Activated naive CD4-positive, alpha-beta T cell treated with anti-CD3 and anti-CD28 coated beads for 36 hours (primary cell): ENCODE measurements around the gene ITGB4. TPM values are rescaled to one million over a fixed set of nuclear protein-coding genes. Genes with fewer than 3 reads are reported as not detected.
A peak's percentile ranks its signal among the peaks of the same experiment; 100 is the strongest.

Experiments used
- CTCF ChIA-PET: fragments of 350-600 bp; sonication (Branson Sonifier 250); formaldehyde crosslinking; loops from one replicate; lab custom pipeline; 2021; ENCODE audit warnings: antibody characterized with exemption; lab: Charles Lee
- DNase-seq: peaks from one replicate; pipeline ENCODE4 v3.0.0-alpha.2; 2020
- H3K27ac Mint-ChIP-seq: one replicate; pipeline ENCODE4 v1.8.0; 2021; ENCODE audit warnings: mild to moderate bottlenecking, mixed read lengths
- H3K27me3 Mint-ChIP-seq: one replicate; pipeline ENCODE4 v1.8.0; 2021; ENCODE audit warnings: low read depth, mixed read lengths
- H3K36me3 Mint-ChIP-seq: one replicate; pipeline ENCODE4 v1.8.0; 2021; ENCODE audit warnings: low read depth, mixed read lengths
- H3K4me1 Mint-ChIP-seq: one replicate; pipeline ENCODE4 v1.8.0; 2021; ENCODE audit warnings: low read depth, mixed read lengths
- H3K4me3 Mint-ChIP-seq: one replicate; pipeline ENCODE4 v1.8.0; 2021; ENCODE audit warnings: mild to moderate bottlenecking, moderate library complexity, mixed read lengths
- H3K9me3 Mint-ChIP-seq: one replicate; pipeline ENCODE4 v1.8.0; 2021; ENCODE audit warnings: mixed read lengths
- intact Hi-C: fragments of 100-400 bp; cut with micrococcal nuclease; formaldehyde crosslinking; loops from one replicate; pipeline ENCODE4 v1.15.1; 2023
- total RNA-seq, 2 experiments: library from RNA; stranded (reverse); gene quantifications; one replicate each; pipeline ENCODE4 v1.2.3, GENCODE V29; 2021

Gene ITGB4
- total RNA-seq, 2 experiments from 2014 or later: 0.83 to 1.0 TPM

- Mint-ChIP-seq H3K4me1 (peaks cover 10% of the 10 kb centered on the region), H3K27me3 (no peaks in the 10 kb centered on the region), H3K27ac (no peak overlapping the region), H3K4me3 (no peak overlapping the region), H3K36me3 (peaks cover 4% of the 10 kb centered on the region), H3K9me3 (no peaks in the 10 kb centered on the region)
- intact Hi-C loops: loop anchor here (1.0 to 2.0 kb wide), 2 partner anchors 61 to 130 kb away; partner anchors contain the start of gene TRIM65
- DNase-seq: no peak
- CTCF ChIA-PET: interaction anchor here (0.8 to 5.2 kb wide), 9 partner anchors 10 to 131 kb away, joined by 3 to 76 read pairs (median 7); partner anchors contain the start of gene UNK
These were observed 44.7 kb downstream of the ITGB4 start for GRCh38 chr17:75765981-75766380.

DNA sequence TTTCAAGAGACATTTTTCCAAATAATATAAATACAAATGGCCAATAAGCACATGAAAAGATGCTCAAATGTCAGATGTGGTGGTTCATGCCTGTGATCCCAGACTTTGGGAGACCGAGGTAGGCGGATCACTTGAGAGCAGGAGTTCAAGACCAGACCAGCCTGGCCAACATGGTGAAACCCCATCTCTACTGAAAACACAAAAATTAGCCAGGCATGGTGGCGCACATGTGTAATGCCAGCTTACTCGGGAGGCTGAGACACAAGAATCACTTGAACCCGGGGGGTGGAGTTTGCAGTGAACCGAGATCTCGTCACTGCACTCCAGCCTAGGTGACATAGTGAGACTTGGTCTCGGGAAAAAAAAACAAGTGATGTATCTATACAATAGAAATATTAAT, 46.6 kb downstream of the ITGB4 start:
- no peaks in the 10 kb centered on the region for H3K27me3 Mint-ChIP-seq
- DNase-seq: no peak
- no peak overlapping the region for H3K27ac Mint-ChIP-seq
- H3K4me1 Mint-ChIP-seq: peaks cover 10% of the 10 kb centered on the region
- no peak overlapping the region for H3K4me3 Mint-ChIP-seq
- no peaks in the 10 kb centered on the region for H3K36me3 Mint-ChIP-seq
- no peaks in the 10 kb centered on the region for H3K9me3 Mint-ChIP-seq
- intact Hi-C loops: no loop called here
- CTCF ChIA-PET: interaction anchor here (0.7 to 1.7 kb wide), 3 partner anchors 11 to 345 kb away, joined by 3 to 6 read pairs (median 4); no protein-coding TSS in a partner anchor

GRCh38 chr17:75769536-75769935, 48.3 kb downstream of the ITGB4 start:
- CTCF ChIA-PET: interaction anchor here (0.6 to 0.8 kb wide), 2 partner anchors 12 to 19 kb away, joined by 3 to 4 read pairs; no protein-coding TSS in a partner anchor
- H3K4me3 Mint-ChIP-seq: no peak overlapping the region
- H3K27me3 Mint-ChIP-seq: no peaks in the 10 kb centered on the region
- peaks cover 2% of the 10 kb centered on the region for H3K4me1 Mint-ChIP-seq
- H3K9me3 Mint-ChIP-seq: no peaks in the 10 kb centered on the region
- H3K27ac Mint-ChIP-seq: no peak overlapping the region
- H3K36me3 Mint-ChIP-seq: no peaks in the 10 kb centered on the region
- DNase-seq: no peak
- intact Hi-C loops: no loop called here

DNA sequence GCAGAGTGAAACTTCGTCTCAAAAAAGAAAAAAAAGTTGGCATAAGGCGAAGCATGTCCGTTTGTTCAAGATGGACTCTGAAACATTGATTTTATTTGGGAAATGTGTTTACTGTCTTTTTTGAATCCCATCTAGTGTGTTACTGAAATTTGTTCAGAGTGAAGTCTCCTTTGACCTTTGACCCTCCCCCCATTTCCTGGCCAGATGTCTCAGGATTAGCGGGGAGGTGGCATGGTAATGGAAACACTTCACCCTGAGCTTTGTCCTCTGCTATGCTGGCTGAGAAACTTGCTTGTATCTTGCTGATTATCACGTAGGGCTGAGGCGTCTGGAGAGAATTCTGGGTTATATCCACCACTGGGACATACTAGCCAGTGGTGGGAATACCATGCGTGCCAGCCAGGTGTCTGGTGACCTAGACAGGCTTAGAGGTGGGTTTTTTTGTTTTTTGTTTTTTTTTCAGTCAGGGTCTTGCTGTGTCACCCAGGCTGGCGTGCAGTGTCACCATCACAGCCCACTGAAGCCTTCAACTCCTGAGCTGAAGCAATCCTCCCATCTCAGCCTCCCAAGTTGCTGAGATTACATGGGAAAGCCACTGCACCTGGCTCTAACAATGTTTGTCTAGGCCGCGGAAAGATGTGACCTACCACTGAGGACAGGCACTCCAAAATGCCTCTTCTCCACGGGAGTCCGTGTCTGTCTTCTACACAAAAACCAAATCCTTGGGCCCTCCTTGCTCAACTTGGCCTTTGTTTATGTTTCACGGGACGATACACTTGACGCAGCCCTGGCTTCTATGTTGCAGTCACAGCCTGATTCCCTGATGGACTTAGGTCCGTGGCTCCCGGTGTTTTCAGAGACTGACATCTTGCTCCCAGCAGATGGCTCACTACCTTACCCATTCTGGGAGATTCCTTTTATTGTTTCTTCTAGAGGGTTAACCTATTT, 50.3 kb downstream of the ITGB4 start:
- intact Hi-C loops: no loop called here
- DNase-seq: no peak
- H3K27me3 Mint-ChIP-seq: no peaks in the 10 kb centered on the region
- peaks cover 13% of the 10 kb centered on the region for H3K4me1 Mint-ChIP-seq
- peaks cover 10% of the 10 kb centered on the region for H3K36me3 Mint-ChIP-seq
- CTCF ChIA-PET: interaction anchor here (0.6 to 0.7 kb wide), 3 partner anchors 18 to 507 kb away, joined by 3 read pairs; no protein-coding TSS in a partner anchor
- no peak overlapping the region for H3K4me3 Mint-ChIP-seq
- no peak overlapping the region for H3K27ac Mint-ChIP-seq
- H3K9me3 Mint-ChIP-seq: no peaks in the 10 kb centered on the region

DNA sequence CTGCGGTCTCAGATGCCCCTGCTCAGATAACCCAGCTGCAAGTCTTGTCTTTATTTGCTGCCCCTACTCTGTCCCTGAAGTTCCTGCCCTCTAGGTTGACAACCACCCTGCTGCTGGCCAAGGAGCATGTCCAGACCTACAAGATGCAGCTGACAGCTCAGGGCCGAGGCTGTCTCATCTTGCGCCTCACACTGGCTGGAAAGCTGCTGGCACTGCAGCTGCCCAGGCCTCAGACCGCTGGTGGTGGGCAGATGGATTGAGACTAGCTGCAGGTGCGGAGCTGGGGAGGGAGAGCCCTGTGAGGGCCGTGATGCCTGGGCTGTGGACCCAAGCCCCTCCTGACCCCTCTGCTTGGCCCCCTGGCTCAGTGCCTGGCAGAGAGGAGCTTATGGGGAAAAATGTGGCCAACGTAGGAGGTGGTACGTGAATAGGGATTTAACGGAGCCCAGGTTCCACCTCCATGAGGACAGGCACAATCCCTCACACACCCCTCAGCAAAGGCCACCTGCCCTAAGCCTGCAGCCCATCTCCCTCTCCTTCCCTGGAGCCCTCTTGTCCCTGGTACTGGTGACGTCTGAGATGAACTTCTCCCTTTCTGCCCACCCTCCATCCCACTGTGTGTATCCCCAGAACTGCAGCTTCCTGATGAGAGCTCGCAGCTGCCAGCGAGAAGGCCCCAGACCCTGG, 52.0 kb downstream of the ITGB4 start:
- Mint-ChIP-seq H3K4me1 (peaks cover 26% of the 10 kb centered on the region), H3K27ac (no peak overlapping the region), H3K9me3 (no peaks in the 10 kb centered on the region), H3K27me3 (no peaks in the 10 kb centered on the region), H3K36me3 (peaks cover 26% of the 10 kb centered on the region), H3K4me3 (no peak overlapping the region)
- intact Hi-C loops: no loop called here
- CTCF ChIA-PET: interaction anchor here (0.6 to 5.7 kb wide), 8 partner anchors 8 to 326 kb away, joined by 3 to 30 read pairs (median 6); partner anchors contain the start of gene GALK1
- DNase-seq: no peak

DNA sequence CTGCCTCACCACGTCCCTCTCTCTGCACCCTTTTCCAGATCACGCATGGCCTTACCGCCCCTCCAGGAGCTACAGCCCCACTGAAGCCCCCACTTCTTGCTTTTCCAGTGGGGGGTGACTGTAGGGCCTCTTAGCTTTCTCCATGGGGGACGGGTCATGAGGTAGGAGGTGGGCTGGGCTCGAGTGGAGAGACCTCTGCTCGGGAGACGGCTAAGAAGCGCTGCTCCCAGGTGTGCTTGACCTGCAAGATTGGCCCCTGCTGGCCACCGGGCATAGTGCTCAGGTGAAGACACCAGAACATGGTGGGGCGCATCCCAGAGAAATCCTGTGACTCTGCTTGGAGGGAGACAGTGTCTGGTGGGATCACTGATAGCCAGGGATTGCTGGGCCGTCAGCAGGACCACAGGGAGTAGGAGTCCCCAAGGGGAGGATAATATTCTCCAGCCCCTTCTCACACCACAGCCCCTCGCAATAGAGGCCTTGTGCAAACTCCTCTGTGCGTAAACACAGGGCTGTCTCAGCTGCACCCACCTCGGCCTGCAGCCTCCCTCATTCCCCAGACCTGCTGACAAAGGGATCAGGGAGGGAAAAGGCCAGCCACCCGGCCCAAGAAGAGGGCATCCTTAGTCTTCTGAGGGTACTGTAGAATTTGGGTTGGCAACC, 52.7 kb downstream of the ITGB4 start:
- CTCF ChIA-PET: interaction anchor here (0.6 to 5.7 kb wide), 5 partner anchors 9 to 326 kb away, joined by 3 to 30 read pairs (median 7); partner anchors contain the start of gene GALK1
- no peak overlapping the region for H3K27ac Mint-ChIP-seq
- no peak for DNase-seq
- H3K9me3 Mint-ChIP-seq: no peaks in the 10 kb centered on the region
- intact Hi-C loops: no loop called here
- no peaks in the 10 kb centered on the region for H3K27me3 Mint-ChIP-seq
- H3K4me1 Mint-ChIP-seq: peaks cover 28% of the 10 kb centered on the region
- no peak overlapping the region for H3K4me3 Mint-ChIP-seq
- H3K36me3 Mint-ChIP-seq: peaks cover 32% of the 10 kb centered on the region

- no peak for DNase-seq
- intact Hi-C loops: no loop called here
- Mint-ChIP-seq H3K4me3 (no peak overlapping the region), H3K27me3 (peaks cover under 1% of the 10 kb centered on the region), H3K36me3 (peaks cover 33% of the 10 kb centered on the region), H3K4me1 (peaks cover 29% of the 10 kb centered on the region), H3K27ac (no peak overlapping the region), H3K9me3 (no peaks in the 10 kb centered on the region)
- CTCF ChIA-PET: interaction anchor here (0.5 to 5.7 kb wide), 4 partner anchors 10 to 153 kb away, joined by 3 to 30 read pairs (median 10); partner anchors contain the start of gene GALK1
These were observed 53.3 kb downstream of the ITGB4 start for GRCh38 chr17:75774471-75774990.

- Mint-ChIP-seq H3K27me3 (peaks cover 3% of the 10 kb centered on the region), H3K4me3 (no peak overlapping the region), H3K36me3 (peaks cover 35% of the 10 kb centered on the region), H3K4me1 (peaks cover 35% of the 10 kb centered on the region), H3K9me3 (no peaks in the 10 kb centered on the region), H3K27ac (peak overlapping the region; percentile 99)
- CTCF ChIA-PET: interaction anchor here (0.5 to 5.7 kb wide), 3 partner anchors 10 to 153 kb away, joined by 3 to 30 read pairs (median 7); partner anchors contain the start of gene GALK1
- intact Hi-C loops: loop anchor here (5.0 kb wide), 3 partner anchors 122 to 492 kb away; partner anchors contain the start of genes GALR2, SRP68, TRIM65 and UBALD2
- DNase-seq: no peak
These were observed 53.9 kb downstream of the ITGB4 start for GRCh38 chr17:75774991-75775668.

DNA sequence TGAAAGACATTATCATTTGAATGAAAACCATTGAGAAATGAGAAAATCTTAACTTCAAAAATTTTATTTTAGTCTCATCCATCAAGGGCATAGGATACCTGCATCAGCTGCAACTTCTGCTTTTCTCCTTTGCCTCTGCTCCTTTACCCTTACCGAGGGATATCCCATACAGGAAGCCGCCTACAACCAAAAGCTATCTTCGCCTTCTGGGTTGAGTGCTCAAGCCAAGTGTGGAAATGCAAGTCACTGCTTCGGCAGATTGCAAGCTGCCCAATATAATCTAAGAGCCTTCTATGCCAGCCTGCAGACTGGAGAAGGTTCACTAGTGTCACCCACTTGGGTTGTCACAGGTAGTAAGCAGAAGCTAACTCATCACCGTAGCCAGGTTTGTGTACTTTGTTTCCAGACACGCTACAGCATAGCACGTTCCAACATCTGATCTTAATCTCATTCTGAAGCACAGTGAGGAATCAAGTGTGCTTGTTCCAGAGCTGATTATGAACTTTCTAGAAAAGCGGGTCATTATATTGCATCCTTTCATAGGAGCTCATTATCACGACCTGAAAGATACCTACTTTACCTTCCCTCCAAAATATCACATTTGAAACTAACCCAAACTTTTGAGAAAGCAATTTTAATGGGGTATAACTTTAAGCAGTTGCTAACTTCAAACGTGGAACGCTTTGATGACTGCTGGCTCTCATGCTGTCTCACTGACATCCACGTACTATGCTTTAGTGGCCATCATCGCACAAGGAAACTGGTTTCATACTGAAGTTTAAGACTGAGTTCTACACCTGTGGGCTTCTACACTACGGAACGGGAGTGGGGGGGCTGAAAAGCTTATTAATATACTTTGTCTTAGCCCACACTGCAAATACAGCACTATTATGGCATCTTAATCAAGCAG, 55.4 kb downstream of the ITGB4 start:
- Mint-ChIP-seq H3K4me1 (peaks cover 33% of the 10 kb centered on the region), H3K4me3 (peak overlapping the region; percentile 91), H3K36me3 (peaks cover 35% of the 10 kb centered on the region), H3K27me3 (peaks cover 3% of the 10 kb centered on the region), H3K9me3 (no peaks in the 10 kb centered on the region), H3K27ac (peak overlapping the region; percentile 99)
- intact Hi-C loops: loop anchor here (1.0 to 5.0 kb wide), 4 partner anchors 8 to 491 kb away; partner anchors contain the start of genes GALR2, SRP68, TRIM65 and UBALD2
- CTCF ChIA-PET: interaction anchor here (1.0 to 5.7 kb wide), 7 partner anchors 12 to 237 kb away, joined by 3 to 30 read pairs (median 3); partner anchors contain the start of gene GALK1
- DNase-seq: peak; percentile 59

DNA sequence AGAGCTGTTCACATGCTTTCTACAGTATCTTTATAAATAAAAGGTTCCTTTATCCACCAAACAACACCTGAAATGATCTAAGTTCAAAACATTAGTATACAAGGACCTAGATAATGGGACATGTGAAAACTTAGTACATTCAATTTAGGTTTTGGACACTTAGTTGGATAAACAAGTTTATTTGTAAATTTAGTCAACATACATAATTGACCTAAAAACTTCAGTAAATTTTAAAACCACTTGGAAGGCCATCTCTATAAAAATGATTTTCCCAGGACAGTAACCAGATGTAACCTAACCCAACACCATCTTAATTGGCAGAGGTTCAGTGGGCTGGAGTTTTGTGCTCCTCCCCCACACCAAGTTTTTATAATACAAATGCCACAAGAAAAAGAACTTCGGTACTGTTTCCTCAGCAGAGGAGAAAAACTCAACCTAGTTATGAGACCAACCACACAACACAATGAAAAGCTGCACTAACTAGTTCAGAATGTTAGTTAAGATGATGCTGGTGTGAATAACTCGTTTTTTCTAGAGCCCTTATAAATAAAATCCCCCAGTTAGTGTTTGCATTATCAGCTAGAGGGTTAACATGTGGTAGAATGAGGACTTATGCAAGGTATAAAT, 56.1 kb downstream of the ITGB4 start:
- no peak for DNase-seq
- peaks cover 35% of the 10 kb centered on the region for H3K36me3 Mint-ChIP-seq
- no peaks in the 10 kb centered on the region for H3K9me3 Mint-ChIP-seq
- peaks cover 36% of the 10 kb centered on the region for H3K4me1 Mint-ChIP-seq
- peaks cover 3% of the 10 kb centered on the region for H3K27me3 Mint-ChIP-seq
- CTCF ChIA-PET: interaction anchor here (0.7 to 5.7 kb wide), 7 partner anchors 12 to 383 kb away, joined by 3 to 30 read pairs (median 5); partner anchors contain the start of gene GALK1
- intact Hi-C loops: loop anchor here (5.0 kb wide), 3 partner anchors 120 to 490 kb away; partner anchors contain the start of genes GALR2, SRP68, TRIM65 and UBALD2
- H3K27ac Mint-ChIP-seq: peak overlapping the region; percentile 99
- H3K4me3 Mint-ChIP-seq: peak overlapping the region; percentile 91
